DND-41 (cell line): Measurements from ENCODE around the gene GALNT1.

ENCODE experiments used
- ATAC-seq: fragments of 200-7000 bp; cut with Tn5 transposase; 3 replicates; pipeline ENCODE4 v1.9.1; 2021; ENCODE audit warnings: low read depth; ENCODE audit not compliant: insufficient read depth
- DNase-seq: peaks from one replicate; pipeline ENCODE4 v3.0.0-alpha.2; 2020
- H2AFZ ChIP-seq: 2 replicates; pipeline ENCODE4 v1.6.0; 2012; ENCODE audit warnings: low read depth, low read length
- H3K27ac ChIP-seq: 2 replicates; pipeline ENCODE4 v1.5.1; 2012; ENCODE audit warnings: low read length, inconsistent platforms
- H3K27me3 ChIP-seq: fragments of 200-600 bp; sonication (generic); 2 replicates; pipeline ENCODE4 v1.6.0; 2012; ENCODE audit warnings: low read length, mild to moderate bottlenecking, inconsistent platforms; ENCODE audit not compliant: insufficient read depth, poor library complexity
- H3K36me3 ChIP-seq: 2 replicates; pipeline ENCODE4 v1.5.1; 2012; ENCODE audit warnings: low read length, inconsistent platforms; ENCODE audit not compliant: insufficient read depth
- H3K4me1 ChIP-seq: 2 replicates; pipeline ENCODE4 v1.5.1; 2012; ENCODE audit warnings: mild to moderate bottlenecking, low read length; ENCODE audit not compliant: insufficient read depth
- H3K4me2 ChIP-seq: 2 replicates; pipeline ENCODE4 v1.6.0; 2012; ENCODE audit warnings: mild to moderate bottlenecking, moderate library complexity, low read length, inconsistent platforms; ENCODE audit not compliant: insufficient read depth
- H3K4me3 ChIP-seq, 2 experiments: fragments of 200-600 bp in 1 of 2; shearing (Covaris generic) in 1 of 2; 2 replicates each; pipeline ENCODE4 v1.5.1; 2012 to 2016; ENCODE audit warnings: inconsistent platforms in 2 of 2, low read length in 2 of 2, mild to moderate bottlenecking in 2 of 2, low read depth in 1 of 2, moderate library complexity in 1 of 2
- H3K79me2 ChIP-seq: 2 replicates; pipeline ENCODE4 v1.6.0; 2012; ENCODE audit warnings: low read length, inconsistent platforms; ENCODE audit not compliant: insufficient read depth
- H3K9ac ChIP-seq: 2 replicates; pipeline ENCODE4 v1.6.0; 2012; ENCODE audit warnings: low read depth, mild to moderate bottlenecking, inconsistent platforms, low read length, moderate library complexity
- H3K9me3 ChIP-seq: 2 replicates; pipeline ENCODE4 v1.5.1; 2012; ENCODE audit warnings: low read length, moderate library complexity, mild to moderate bottlenecking, inconsistent platforms; ENCODE audit not compliant: insufficient read depth, severe bottlenecking
- H4K20me1 ChIP-seq: 2 replicates; pipeline ENCODE4 v1.6.0; 2012; ENCODE audit warnings: low read length; ENCODE audit not compliant: insufficient read depth
- EZH2 ChIP-seq: IDR thresholded peaks from 3 replicates; pipeline ENCODE4 v1.6.1; 2012; ENCODE audit warnings: borderline replicate concordance, low read depth, mild to moderate bottlenecking, moderate library complexity, low read length, inconsistent platforms; ENCODE audit not compliant: severe bottlenecking
- TF ChIP-seq, protein P1 (sequence below): IDR thresholded peaks from 2 replicates; pipeline ENCODE4 v1.5.1; 2012; ENCODE audit warnings: borderline replicate concordance, low read length, moderate library complexity, mild to moderate bottlenecking; ENCODE audit not compliant: poor library complexity, severe bottlenecking; ENCODE audit errors: extremely low read depth

The GALNT1 gene

DNA sequence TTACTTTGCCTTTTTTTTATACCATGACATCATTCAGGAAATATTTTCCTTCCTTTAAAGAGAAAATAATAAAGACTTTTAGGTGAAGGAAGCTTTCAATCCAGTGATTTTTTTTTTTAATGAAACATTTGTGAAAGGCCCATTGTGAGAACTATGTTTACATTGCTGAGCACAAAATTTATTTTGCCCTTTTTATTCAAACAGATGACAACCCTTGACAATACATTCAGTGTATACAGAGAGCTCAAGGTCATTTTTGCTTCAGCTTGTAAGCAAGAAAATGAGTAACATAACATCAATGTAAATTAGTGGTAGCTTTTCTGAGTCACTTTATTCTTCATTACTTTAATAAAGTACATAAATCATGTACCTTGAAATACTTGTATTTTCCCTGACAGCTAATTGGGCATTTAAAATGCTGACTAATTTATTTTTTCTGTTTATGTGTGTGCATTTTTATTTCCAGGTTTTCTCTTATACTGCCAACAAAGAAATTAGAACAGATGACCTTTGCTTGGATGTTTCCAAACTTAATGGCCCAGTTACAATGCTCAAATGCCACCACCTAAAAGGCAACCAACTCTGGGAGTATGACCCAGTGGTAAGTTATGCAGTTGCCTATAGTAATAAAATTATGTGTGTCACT, 121.6 kb downstream of the GALNT1 start:
- no peak for ATAC-seq
- Histone ChIP-seq H3K79me2 (no peaks in the 10 kb centered on the region), H3K27ac (no peak overlapping the region), H3K4me1 (no peaks in the 10 kb centered on the region), H3K36me3 (peaks cover 8% of the 10 kb centered on the region), H3K9me3 (no peaks in the 10 kb centered on the region), H3K27me3 (no peaks in the 10 kb centered on the region), H3K9ac (no peak overlapping the region), H4K20me1 (no peaks in the 10 kb centered on the region), H3K4me3 (no peak overlapping the region), H3K4me2 (no peak overlapping the region), H2AFZ (no peak overlapping the region)
- DNase-seq = no peak
- TF ChIP-seq EZH2 = no peak
- TF ChIP-seq, protein P1, sequence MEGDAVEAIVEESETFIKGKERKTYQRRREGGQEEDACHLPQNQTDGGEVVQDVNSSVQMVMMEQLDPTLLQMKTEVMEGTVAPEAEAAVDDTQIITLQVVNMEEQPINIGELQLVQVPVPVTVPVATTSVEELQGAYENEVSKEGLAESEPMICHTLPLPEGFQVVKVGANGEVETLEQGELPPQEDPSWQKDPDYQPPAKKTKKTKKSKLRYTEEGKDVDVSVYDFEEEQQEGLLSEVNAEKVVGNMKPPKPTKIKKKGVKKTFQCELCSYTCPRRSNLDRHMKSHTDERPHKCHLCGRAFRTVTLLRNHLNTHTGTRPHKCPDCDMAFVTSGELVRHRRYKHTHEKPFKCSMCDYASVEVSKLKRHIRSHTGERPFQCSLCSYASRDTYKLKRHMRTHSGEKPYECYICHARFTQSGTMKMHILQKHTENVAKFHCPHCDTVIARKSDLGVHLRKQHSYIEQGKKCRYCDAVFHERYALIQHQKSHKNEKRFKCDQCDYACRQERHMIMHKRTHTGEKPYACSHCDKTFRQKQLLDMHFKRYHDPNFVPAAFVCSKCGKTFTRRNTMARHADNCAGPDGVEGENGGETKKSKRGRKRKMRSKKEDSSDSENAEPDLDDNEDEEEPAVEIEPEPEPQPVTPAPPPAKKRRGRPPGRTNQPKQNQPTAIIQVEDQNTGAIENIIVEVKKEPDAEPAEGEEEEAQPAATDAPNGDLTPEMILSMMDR = no peak

DNA sequence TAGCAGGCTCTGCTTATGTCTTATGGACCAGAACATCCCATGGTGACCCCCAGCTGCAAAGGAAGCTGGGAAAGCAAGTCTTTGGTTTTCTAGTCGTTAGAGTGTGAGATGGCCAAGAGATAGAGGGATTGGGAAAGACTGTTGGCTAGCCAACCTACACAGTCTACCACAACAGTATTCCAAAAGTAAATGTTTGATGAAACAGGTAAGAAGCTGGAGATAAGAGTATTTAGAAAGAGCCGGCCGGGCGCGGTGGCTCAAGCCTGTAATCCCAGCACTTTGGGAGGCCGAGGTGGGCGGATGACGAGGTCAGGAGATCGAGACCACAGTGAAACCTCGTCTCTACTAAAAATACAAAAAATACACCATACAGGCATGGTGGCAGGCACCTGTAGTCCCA, 124.4 kb downstream of the GALNT1 start:
- TF ChIP-seq, protein P1 = no peak
- no peak for TF ChIP-seq EZH2
- no peaks in the 10 kb centered on the region for H3K4me1 ChIP-seq
- no peaks in the 10 kb centered on the region for H3K27me3 ChIP-seq
- no peak for ATAC-seq
- no peak overlapping the region for H3K9ac ChIP-seq
- H3K36me3 ChIP-seq = peaks cover 9% of the 10 kb centered on the region
- H4K20me1 ChIP-seq = no peaks in the 10 kb centered on the region
- no peak overlapping the region for H3K4me3 ChIP-seq
- H3K27ac ChIP-seq = no peak overlapping the region
- H2AFZ ChIP-seq = no peak overlapping the region
- DNase-seq = no peak
- H3K79me2 ChIP-seq = no peaks in the 10 kb centered on the region
- H3K4me2 ChIP-seq = no peak overlapping the region
- no peaks in the 10 kb centered on the region for H3K9me3 ChIP-seq

- Histone ChIP-seq H3K4me3 (no peak overlapping the region), H3K9me3 (no peaks in the 10 kb centered on the region), H2AFZ (no peak overlapping the region), H3K27ac (no peak overlapping the region), H3K27me3 (no peaks in the 10 kb centered on the region), H3K79me2 (no peaks in the 10 kb centered on the region), H3K4me1 (no peaks in the 10 kb centered on the region), H4K20me1 (no peaks in the 10 kb centered on the region), H3K36me3 (peaks cover 11% of the 10 kb centered on the region), H3K4me2 (no peak overlapping the region), H3K9ac (no peak overlapping the region)
- TF ChIP-seq EZH2 = no peak
- TF ChIP-seq, protein P1 = no peak
- ATAC-seq (no peak), DNase-seq (no peak)
These were observed 125.7 kb downstream of the GALNT1 start for GRCh38 chr18:35707247-35707646.
